Measurements from ENCODE around the gene TBL1X. TPM values are rescaled to one million over a fixed set of nuclear protein-coding genes. Genes with fewer than 3 reads are reported as not detected.

TBL1X gene
- total and polyA plus RNA-seq, 2 of the 8 experiments (the other 6 are each of a cell fraction or from before 2014, with no cell fraction given) = 13.3 to 25.6 TPM

- no peak for TF ChIP-seq CTCF (IDR thresholded peaks at IDR 0.05; ENCODE audit: control extremely low read depth in 1 of 3, insufficient read depth in 1 of 3, low read depth in 1 of 3, low read length in 3 of 3)
- no peak for TF ChIP-seq TCF12 (IDR thresholded peaks at IDR 0.05; ENCODE audit: low read depth, low read length)
- no peak for TF ChIP-seq POLR2A (IDR thresholded peaks at IDR 0.05; ENCODE audit: control extremely low read depth in 1 of 2, low read depth in 2 of 2, low read length in 2 of 2)
- TF ChIP-seq ZNF274 (IDR thresholded peaks at IDR 0.05; ENCODE audit: borderline replicate concordance, extremely low read depth, low read length) = no peak
- no peak for TF ChIP-seq TBP (IDR thresholded peaks at IDR 0.05; ENCODE audit: low read depth, low read length)
- TF ChIP-seq CBX8 (IDR thresholded peaks at IDR 0.05; ENCODE audit: borderline replicate concordance, low read depth, low read length) = no peak
- no peak for TF ChIP-seq SIN3A (conservative IDR thresholded peaks at IDR 0.05 in 1 of 2, IDR thresholded peaks at IDR 0.05 in 1 of 2; ENCODE audit: low read depth in 1 of 2, low read length in 2 of 2)
Observed at GRCh38 chrX:9467146-9467545, 2.3 kb downstream of the TBL1X start (continued).

All from H1 (cell line).